ENCODE measurements around the gene PLCB4.

DNA sequence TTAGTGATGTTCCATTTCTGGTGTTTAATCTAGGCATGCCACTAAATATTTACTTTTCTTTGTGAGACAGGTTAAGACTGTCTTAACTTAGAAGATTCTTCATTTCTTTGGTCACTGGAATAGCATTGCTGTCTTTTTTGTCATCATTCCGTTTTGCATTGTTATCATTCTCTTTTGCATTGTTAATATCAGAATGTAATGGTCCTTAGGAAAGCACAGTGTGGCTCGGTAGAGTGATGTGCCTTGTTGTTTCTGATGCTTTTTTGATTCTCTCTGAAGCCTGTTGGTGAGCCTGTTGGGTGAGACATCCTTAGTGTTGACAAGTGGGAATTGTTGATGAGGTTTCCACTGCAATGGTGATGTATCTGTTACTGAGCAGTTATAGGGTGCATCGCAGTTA lies 23.2 kb downstream of the PLCB4 start:
- TF ChIP-seq, protein P1, sequence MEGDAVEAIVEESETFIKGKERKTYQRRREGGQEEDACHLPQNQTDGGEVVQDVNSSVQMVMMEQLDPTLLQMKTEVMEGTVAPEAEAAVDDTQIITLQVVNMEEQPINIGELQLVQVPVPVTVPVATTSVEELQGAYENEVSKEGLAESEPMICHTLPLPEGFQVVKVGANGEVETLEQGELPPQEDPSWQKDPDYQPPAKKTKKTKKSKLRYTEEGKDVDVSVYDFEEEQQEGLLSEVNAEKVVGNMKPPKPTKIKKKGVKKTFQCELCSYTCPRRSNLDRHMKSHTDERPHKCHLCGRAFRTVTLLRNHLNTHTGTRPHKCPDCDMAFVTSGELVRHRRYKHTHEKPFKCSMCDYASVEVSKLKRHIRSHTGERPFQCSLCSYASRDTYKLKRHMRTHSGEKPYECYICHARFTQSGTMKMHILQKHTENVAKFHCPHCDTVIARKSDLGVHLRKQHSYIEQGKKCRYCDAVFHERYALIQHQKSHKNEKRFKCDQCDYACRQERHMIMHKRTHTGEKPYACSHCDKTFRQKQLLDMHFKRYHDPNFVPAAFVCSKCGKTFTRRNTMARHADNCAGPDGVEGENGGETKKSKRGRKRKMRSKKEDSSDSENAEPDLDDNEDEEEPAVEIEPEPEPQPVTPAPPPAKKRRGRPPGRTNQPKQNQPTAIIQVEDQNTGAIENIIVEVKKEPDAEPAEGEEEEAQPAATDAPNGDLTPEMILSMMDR (IDR thresholded peaks at IDR 0.05) = no peak
- TF ChIP-seq EZH2 (IDR thresholded peaks at IDR 0.05) (no peak), EZH2phosphoT487 (IDR thresholded peaks at IDR 0.05) (no peak)
